GM19395 (cell line): ENCODE data around the gene AHRR.
"Not testable (repeated sequence)": the region's sequence is repeated elsewhere in the genome, so short reads cannot be mapped to it uniquely, and the experiment has no call there.

Source experiments
- ATAC-seq: cut with Tn5 transposase; IDR thresholded peaks from one replicate; pipeline ENCODE4 v1.9.1; 2021; ENCODE audit warnings: mild to moderate bottlenecking, moderate library complexity; ENCODE audit not compliant: unreplicated experiment

Gene AHRR

GRCh38 chr5:375921-376798 is 54.6 kb downstream of the AHRR start:
- no peak for ATAC-seq

GRCh38 chr5:376799-377325 is 55.3 kb downstream of the AHRR start:
- ATAC-seq, result no peak

GRCh38 chr5:377326-377981 is 55.9 kb downstream of the AHRR start:
- ATAC-seq, result no peak

- ATAC-seq, result no peak
These were observed 56.9 kb downstream of the AHRR start for GRCh38 chr5:378301-378891.

- ATAC-seq, result no peak
These were observed 57.6 kb downstream of the AHRR start for GRCh38 chr5:378976-379742.

DNA sequence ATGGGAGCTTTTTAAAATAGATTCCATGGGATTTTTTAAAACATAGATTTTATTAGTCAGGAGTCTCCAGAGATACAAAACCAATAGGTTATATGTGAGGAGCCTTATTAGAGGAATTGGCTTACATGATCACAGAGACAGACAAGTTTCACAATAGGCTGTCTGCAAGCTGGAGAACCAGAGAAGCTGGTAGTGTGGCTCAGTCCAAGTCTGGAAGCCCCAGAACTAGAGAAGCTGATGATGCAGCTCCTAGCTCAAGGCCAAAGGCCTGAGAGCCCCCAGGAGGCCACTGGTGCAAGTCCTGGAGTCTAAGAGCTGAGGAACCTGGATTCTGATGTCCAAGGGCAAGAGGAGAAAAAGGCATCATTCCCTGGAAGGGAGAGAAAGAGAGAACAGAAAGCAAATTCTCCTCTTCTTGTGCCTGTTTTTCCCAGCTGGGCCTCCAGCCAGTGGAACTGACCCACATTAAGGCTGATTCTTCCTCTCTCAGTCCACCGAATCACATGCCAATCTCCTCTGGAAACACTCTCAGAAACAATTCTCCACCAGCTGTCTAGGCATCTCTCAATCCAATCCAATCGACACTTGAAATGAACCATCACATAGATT is 59.3 kb downstream of the AHRR start:
- ATAC-seq, result no peak

DNA sequence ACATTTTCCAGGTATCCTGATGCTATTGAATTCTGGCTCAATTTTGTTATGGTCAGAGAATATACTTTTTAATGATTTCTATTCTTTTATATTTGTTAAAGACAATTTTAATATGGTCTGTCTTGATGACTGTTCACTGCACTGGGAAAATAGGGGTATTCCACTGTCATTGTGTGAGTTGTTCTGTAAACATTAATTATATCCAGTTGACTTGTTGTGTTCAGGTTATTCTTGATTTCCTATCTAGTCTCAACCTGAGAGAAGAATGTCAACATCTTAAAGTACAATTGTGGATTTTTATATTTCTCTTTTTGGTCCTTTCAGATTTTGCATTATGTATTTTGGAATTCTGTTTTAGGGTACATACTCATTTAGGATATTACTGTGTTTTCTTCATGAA is 61.6 kb downstream of the AHRR start:
- ATAC-seq, result no peak

- ATAC-seq, result no peak
These were observed 62.1 kb downstream of the AHRR start for GRCh38 chr5:383621-384020.

GRCh38 chr5:384576-384975 is 63.1 kb downstream of the AHRR start:
- not testable (repeated sequence) for ATAC-seq

GRCh38 chr5:385321-385720 is 63.8 kb downstream of the AHRR start:
- no peak for ATAC-seq

DNA sequence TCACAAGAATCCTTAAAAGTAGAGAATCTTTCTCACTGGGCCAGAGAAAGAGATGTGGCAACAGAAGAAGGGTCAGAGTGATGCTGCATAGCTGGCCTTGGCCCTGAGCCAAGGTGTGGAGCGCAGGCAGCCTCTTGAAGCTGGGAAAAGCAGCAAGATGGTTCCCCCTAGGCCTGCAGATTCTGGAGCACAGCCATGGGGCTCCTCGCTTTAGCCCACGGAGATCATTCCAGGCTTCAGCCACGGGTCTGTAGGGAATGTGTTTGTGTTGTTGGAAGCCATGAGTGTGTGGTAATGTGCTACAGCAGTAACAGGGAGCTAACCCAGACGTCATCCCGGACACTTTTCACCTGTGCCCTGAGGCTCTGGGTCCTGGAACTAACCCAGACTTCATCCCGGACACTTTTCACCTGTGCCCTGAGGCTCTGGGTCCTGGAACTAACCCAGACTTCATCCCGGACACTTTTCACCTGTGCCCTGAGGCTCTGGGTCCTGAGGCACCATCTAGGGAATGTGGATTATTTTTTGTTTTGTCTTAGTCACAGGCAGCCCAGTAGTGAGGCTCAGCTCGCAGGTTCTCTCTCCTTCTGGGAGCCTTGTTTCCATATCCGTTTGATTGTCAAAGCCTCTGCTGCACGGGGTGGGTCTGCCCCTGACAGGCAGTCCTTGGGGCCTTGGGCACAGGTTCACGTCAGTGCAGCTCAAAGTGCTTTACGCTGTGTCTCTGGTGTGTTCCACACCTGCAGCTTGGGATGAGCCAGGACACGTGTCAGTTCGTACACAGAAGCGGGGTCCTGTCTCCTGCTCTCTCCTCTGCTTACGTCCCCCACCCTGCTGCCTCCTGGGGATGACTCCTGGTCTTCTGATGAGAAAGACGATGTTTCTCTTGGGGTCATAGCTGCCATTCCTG is 65.2 kb downstream of the AHRR start:
- ATAC-seq, result no peak

DNA sequence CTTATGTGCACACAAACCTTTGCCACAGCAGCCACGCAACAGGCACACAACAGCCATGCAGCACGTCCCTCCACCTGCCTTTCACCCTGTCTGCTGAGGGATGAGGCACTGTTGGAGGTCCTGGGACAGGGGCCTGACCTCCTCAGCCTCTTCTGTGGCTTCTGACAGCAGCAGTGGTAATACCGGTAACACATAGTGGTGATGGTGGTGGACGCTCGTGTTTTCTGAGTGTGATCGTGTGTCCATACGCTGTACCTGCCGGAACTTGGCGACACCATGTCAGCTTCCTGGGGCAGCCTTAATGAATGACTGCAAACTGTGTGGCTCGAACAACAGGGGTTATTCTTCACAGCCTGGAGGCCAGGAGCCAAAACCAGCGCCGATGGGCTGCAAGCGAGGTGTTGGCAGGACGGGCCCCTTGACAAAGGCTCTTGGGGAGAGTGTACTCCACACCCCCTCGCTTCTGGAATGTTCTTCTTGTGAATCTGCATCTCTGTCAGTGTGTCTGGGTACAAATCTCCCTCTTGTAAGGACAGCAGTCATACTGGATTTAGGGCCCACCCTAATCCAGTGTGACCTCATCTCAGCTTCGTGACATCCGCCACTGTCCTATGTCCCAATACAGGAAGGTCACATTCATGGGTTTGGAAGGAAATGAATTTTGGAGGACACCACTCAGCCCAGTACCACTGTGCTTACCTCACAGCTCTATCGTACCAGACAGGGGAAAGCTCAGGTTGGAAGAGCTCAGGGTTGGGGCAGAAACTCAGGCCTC is 66.2 kb downstream of the AHRR start:
- no peak for ATAC-seq

DNA sequence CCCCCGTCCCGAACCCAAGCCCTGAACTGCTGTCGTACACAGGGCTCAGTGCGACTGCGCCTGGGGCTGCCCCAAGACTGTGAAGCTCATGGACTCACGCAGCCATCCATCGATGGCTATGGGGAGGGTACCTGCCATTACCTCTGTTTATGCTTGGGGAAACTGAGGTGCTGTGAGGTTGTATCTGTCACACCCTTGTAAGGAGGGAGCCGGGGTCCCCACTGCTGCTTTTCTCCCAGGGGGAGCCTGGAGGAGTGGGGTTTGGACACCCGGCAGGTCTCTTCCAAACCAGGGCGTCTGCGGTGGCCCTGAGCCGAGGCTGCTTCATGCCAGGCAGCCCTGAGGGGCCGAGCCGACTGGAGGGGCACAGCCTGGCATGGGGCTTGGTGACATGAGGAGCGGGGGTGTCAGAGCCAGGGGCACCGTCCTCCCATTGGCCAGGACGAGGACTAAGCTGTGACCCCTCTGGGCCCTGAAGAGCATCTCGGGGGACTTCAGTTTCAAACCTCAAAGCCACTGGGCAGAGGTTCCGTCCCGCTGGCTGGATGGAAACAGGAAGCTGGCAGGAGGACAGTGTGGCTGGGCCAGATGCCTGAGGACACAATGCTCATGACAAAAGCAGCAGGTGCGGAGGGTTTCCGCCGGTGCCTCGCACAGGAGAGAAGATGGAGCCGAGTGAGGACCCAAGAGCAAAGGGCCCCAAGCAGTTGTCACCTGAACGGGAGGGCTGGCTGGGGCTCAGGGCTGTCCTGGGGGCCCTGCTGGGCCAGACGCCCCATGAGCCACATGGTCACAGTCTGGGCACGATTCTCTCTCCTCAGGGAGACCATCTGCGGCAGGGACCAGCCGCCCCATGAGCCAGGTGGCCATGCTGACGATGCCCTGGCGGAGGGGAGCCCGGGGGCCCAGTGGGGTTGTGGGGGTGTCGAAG is 67.0 kb downstream of the AHRR start:
- ATAC-seq, result no peak

- ATAC-seq, result no peak
These were observed 67.8 kb downstream of the AHRR start for GRCh38 chr5:389197-389821.

DNA sequence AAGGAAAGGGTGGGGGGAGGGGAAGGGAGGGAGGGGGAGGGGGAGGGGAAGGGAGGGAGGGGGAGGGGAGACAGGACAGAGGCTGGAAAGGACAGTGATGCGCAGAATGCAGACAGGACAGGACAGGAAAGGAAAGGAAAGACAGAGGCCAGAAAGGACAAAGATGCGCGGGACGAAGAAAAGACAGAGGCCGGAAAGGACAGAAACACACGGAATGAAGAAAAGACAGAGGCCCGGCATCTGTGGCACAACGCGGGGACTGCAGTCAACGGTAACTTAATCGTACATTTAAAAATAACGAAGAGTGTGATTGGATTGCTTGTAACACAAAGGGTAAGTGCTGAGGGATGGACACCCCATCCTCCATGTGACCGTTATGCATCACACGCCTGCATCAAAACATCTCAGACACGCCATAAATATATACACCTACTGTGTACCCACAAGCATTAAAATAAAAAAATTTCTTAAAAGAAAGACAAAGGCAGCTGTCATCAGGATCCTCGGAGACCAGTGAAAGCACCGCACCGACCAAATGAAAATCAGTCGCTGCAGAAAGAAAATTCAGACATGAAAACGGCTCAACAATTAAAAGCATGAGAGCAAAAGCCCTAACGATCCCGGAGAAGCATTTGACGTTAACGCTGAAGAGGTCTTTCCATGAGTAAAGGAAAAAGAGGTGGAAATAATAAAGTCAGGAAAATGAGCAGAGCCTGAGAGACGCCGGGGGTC is 68.5 kb downstream of the AHRR start:
- no peak for ATAC-seq

DNA sequence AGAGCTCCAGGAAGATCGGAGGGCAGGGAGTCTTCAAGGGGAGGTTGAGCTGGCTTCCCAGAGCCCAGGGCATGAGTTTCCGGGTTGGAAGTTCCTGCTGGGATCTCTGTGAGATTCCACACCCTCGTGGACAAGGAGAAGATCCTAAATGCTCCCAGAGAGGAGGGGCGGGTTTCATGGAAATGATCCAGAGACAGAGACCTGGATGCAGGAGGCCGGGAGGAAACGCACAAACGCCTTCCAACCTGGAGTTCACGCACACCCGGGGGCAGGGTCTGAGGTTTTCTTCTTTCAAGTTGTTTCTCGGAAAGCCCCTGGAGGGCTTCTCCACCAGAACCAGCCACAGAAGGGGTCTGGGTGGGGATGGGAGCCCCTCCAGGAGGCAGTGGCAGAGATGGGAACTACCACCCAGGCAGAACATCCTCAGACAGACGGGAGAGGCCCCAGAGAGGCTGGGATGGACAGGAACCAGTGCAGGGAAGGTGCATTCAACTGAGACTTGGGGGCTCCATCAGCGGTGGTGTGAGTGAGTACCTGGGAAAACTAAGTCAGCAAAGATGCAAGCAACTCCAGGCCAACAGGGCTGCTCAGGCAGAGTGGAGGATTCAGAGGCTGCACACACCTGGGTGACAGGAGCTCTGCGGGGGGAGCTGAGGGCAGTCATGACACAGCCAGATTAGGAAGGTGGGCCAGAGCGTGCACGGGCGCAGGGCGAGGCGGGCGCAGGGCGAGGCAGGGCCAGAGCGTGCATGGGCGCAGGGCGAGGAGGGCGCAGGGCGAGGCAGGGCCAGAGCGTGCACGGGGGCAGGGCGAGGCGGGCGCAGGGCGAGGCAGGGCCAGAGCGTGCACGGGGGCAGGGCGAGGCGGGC is 69.3 kb downstream of the AHRR start:
- ATAC-seq, result no peak
